Thyroid gland (tissue), 4 donors: ENCODE measurements around the gene PCCA.

Experiments
- POLR2A ChIP-seq, 2 donors: fragments of 450-650 bp; IDR thresholded peaks; one replicate each; pipeline ENCODE4 v1.6.1; 2017; ENCODE audit warnings: antibody characterized with exemption in 2 of 2, mild to moderate bottlenecking in 2 of 2, moderate library complexity in 1 of 2
- TF ChIP-seq, protein P1 (sequence below), 6 experiments: fragments of 200-600 bp in 3 of 6; fragments of 450-650 bp in 3 of 6; sonication (generic) in 3 of 6; IDR thresholded peaks; one replicate each; pipeline ENCODE4 v1.5.1; 2016 to 2019; ENCODE audit warnings: antibody characterized with exemption in 6 of 6, mild to moderate bottlenecking in 2 of 6, inconsistent platforms in 1 of 6, moderate library complexity in 1 of 6

DNA sequence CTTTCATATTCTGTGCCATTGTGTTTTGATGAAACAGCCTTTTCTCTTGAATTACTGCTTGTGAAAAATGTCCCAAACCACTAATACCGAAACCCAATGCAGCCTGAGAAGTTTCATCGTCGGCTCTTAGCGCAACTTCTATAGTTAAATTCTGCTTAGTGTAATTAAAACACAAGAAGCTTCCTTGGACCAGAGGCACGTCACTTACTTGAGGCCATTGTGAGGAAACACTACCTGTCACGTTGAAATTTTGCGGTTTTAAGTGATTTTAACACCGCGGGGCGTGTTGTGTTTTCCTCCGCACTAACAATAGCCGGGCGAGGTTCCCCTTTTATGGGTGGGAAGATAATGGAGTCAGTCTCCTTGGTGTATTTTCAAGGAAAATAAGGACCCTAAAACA lies 428.8 kb downstream of the PCCA start:
- TF ChIP-seq, protein P1, sequence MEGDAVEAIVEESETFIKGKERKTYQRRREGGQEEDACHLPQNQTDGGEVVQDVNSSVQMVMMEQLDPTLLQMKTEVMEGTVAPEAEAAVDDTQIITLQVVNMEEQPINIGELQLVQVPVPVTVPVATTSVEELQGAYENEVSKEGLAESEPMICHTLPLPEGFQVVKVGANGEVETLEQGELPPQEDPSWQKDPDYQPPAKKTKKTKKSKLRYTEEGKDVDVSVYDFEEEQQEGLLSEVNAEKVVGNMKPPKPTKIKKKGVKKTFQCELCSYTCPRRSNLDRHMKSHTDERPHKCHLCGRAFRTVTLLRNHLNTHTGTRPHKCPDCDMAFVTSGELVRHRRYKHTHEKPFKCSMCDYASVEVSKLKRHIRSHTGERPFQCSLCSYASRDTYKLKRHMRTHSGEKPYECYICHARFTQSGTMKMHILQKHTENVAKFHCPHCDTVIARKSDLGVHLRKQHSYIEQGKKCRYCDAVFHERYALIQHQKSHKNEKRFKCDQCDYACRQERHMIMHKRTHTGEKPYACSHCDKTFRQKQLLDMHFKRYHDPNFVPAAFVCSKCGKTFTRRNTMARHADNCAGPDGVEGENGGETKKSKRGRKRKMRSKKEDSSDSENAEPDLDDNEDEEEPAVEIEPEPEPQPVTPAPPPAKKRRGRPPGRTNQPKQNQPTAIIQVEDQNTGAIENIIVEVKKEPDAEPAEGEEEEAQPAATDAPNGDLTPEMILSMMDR (IDR thresholded peaks at IDR 0.05), result no peak
- TF ChIP-seq POLR2A (IDR thresholded peaks at IDR 0.05), result no peak
